HAP-1 (cell line): ENCODE results near the gene SHH.
"Not testable (repeated sequence)": the region's sequence is repeated elsewhere in the genome, so short reads cannot be mapped to it uniquely, and the experiment has no call there.

Experiments used
- DNase-seq, 2 experiments: peaks; one replicate each; pipeline ENCODE4 v3.0.0-alpha.2; 2016 to 2020; ENCODE audit warnings: low spot score in 2 of 2
- H3K27me3 ChIP-seq: fragments of 250-450 bp; sonication (Bioruptor Pico); 2 replicates; pipeline ENCODE4 v1.5.1; 2020; ENCODE audit warnings: low read depth, mild to moderate bottlenecking, moderate library complexity
- H3K36me3 ChIP-seq: fragments of 250-450 bp; sonication (Bioruptor Pico); replicated peaks from 2 replicates; pipeline ENCODE4 v1.5.1; 2020; ENCODE audit warnings: mild to moderate bottlenecking
- H3K4me1 ChIP-seq: fragments of 250-450 bp; sonication (Bioruptor Pico); 2 replicates; pipeline ENCODE4 v1.5.1; 2020; ENCODE audit warnings: mild to moderate bottlenecking
- H3K4me3 ChIP-seq: fragments of 250-450 bp; sonication (Bioruptor Pico); 2 replicates; pipeline ENCODE4 v1.5.1; 2020; ENCODE audit warnings: mild to moderate bottlenecking, moderate library complexity
- H3K9me3 ChIP-seq: fragments of 250-450 bp; sonication (Bioruptor Pico); 2 replicates; pipeline ENCODE4 v1.5.1; 2020; ENCODE audit warnings: mild to moderate bottlenecking, moderate library complexity
- in situ Hi-C: fragments of 300-500 bp; cut with MboI; formaldehyde crosslinking; loops from 3 replicates; pipeline ENCODE4 v1.14.3; 2020; ENCODE audit warnings: low sequenced_read_pairs, inconsistent platforms, mixed read lengths

Gene SHH

DNA sequence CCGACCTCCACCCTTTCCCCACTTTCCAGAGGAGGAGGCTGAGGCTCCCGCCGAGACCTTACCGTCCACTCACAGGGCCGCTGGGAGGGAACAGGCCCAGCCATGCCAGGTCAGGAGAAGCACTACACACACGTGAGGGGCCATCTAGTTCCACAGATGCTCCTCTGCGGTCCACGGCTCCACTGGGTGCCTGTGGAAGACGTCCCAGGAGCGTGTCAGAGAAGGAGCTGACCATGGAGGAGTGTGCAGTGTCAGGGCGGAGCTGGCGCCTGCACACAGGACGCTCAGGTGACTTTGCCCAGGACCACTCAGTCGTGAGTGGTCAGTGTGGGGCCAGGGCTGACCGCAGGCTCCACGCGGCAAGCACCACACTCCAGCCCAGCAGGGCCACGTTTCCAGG lies 8.0 kb upstream of the SHH start:
- no peaks in the 10 kb centered on the region for H3K36me3 ChIP-seq
- H3K4me1 ChIP-seq: no peaks in the 10 kb centered on the region
- H3K4me3 ChIP-seq: no peak overlapping the region
- in situ Hi-C loops: loop anchor here (25.0 kb wide), 2 partner anchors 342 to 992 kb away; no protein-coding TSS in a partner anchor
- H3K27me3 ChIP-seq: no peaks in the 10 kb centered on the region
- DNase-seq: no peak
- no peaks in the 10 kb centered on the region for H3K9me3 ChIP-seq

DNA sequence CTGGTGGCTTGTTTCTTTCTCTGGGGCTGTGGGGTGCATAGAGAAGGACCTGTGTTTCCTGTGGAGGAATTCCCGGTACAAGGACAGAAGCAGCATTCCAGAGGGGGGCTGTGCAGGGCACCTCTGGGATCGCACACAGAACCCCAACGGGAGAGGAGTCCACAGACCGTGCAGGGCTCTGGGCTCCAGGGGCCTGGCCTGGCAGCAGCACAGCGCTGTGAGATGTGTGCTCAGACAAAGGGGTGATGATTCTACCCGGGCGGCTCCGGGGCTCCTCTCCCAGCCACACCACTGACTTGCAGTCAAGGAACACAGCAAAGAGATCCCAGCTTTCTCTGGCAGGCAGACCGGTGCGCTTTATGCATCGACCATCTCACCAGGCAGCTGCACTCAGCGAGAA lies 6.9 kb upstream of the SHH start:
- Histone ChIP-seq H3K4me1 (no peaks in the 10 kb centered on the region), H3K4me3 (no peak overlapping the region), H3K9me3 (no peaks in the 10 kb centered on the region), H3K36me3 (no peaks in the 10 kb centered on the region), H3K27me3 (no peaks in the 10 kb centered on the region)
- no peak for DNase-seq
- in situ Hi-C loops: loop anchor here (10.0 to 25.0 kb wide), 3 partner anchors 343 to 993 kb away; no protein-coding TSS in a partner anchor

DNA sequence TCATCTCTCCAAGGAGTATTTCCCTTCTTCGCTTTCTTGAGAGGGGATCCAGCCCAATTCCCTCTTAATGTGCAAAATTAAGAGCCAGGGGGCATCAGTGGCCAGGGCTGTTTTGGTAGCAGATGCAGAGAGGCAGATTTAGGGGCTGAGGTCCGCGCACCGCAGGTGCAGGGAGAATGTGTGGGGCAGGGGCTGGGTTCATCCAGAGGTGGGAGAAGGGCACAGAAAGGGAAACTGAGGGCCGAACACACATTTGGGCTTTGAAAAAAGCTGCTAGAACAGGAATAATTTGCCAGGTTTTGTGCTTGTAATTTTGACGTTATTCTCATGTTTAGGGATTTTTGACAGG lies 6.5 kb upstream of the SHH start:
- Histone ChIP-seq H3K4me1 (no peaks in the 10 kb centered on the region), H3K4me3 (no peak overlapping the region), H3K27me3 (peaks cover under 1% of the 10 kb centered on the region; the same call in 1 of the 2 replicates), H3K9me3 (no peaks in the 10 kb centered on the region), H3K36me3 (no peaks in the 10 kb centered on the region)
- DNase-seq: no peak
- in situ Hi-C loops: loop anchor here (10.0 to 25.0 kb wide), 3 partner anchors 344 to 994 kb away; no protein-coding TSS in a partner anchor

DNA sequence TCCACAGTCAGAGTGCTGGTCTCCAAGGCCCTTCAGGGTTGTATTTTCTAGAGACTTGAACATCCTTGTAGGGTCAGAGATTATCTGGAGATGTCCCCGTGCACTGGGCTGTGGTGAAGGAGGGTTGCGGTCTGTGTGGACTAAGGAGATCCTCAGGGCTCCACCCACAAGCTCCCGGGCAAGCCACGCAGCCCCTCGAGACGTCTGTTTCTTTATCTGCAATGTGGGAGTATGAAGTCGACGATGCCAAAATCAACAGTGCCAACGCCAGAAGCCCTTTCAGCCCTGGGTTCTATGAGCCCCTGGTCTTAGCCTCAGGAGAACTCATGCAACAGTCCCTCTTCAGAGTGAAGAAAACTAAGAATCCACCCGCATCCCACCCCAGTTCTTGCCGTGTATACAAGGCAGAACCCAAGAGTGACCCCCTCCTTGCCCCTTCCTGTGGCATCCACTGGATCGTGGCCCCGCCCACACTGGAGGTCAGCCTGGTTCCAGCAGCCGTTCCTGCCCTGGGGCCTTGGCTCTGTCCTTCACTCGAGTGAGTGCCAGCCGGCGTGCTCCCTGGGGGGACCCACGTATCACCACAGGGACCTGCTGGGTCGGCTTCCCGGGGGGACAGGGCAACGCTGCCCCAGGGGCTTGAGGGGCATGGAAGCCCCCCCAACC lies 6.0 kb upstream of the SHH start:
- no peak for DNase-seq
- H3K4me3 ChIP-seq: no peak overlapping the region
- H3K36me3 ChIP-seq: no peaks in the 10 kb centered on the region
- peaks cover 3% of the 10 kb centered on the region for H3K27me3 ChIP-seq
- no peaks in the 10 kb centered on the region for H3K4me1 ChIP-seq
- H3K9me3 ChIP-seq: no peaks in the 10 kb centered on the region
- in situ Hi-C loops: loop anchor here (10.0 to 25.0 kb wide), 3 partner anchors 344 to 994 kb away; no protein-coding TSS in a partner anchor

DNA sequence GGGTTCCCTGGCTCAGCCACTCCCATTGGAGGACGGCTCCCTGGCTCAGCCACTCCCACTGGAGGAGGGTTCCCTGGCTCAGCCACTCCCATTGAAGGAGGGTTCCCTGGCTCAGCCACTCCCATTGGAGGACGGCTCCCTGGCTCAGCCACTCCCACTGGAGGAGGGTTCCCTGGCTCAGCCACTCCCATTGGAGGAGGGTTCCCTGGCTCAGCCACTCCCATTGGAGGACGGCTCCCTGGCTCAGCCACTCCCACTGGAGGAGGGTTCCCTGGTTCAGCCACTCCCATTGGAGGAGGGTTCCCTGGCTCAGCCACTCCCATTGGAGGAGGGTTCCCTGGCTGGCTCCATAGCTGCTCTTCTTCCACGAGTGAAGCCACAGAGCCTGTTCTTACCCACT lies 5.3 kb upstream of the SHH start:
- not testable (repeated sequence) for H3K4me1 ChIP-seq, H3K9me3 ChIP-seq, H3K4me3 ChIP-seq, DNase-seq, H3K27me3 ChIP-seq, H3K36me3 ChIP-seq
- in situ Hi-C loops: loop anchor here (10.0 to 25.0 kb wide), 3 partner anchors 345 to 995 kb away; no protein-coding TSS in a partner anchor

DNA sequence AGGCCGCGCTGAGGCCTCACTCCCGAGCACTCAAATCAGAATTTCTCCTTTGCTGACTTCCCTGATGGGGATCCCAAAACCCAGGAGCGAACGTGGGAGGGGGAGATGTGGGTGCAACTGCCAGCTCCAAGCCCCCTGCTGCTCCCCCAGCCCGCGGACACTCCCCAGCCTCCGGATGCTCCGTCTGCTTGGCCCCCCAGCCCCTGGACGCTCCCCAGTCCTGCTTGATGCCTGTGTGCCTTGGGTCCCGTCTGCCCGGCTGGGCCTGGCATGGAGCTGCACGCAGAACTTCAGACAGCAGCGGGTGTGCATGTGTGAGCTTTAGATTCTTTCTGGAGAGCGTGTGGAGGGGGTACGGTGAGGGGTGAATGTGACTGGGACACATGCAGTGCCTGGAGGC lies 4.7 kb upstream of the SHH start:
- in situ Hi-C loops: loop anchor here (10.0 to 25.0 kb wide), 3 partner anchors 345 to 995 kb away; no protein-coding TSS in a partner anchor

DNA sequence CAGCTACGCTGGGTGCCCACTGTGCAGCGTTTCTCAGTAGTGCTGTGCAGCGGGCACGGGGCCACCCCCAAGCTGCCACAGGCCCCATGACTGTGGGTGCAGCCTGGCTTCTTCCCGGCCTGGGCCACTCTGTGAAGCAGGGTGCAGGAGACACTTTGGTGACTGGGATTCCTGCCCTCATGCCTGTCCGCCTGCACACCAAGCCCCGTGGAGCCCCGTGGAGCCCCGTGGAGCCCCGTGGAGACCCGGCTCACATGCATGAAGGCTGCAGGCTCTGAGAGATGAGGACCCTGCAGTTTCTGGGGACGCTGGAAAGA lies 3.9 kb upstream of the SHH start:
- Histone ChIP-seq H3K4me1 (no peaks in the 10 kb centered on the region), H3K27me3 (peaks cover 22% of the 10 kb centered on the region), H3K4me3 (no peak overlapping the region), H3K9me3 (no peaks in the 10 kb centered on the region), H3K36me3 (no peaks in the 10 kb centered on the region)
- in situ Hi-C loops: loop anchor here (10.0 to 25.0 kb wide), 3 partner anchors 346 to 996 kb away; no protein-coding TSS in a partner anchor
- DNase-seq: no peak

More for the DNA sequence above, 4.7 kb upstream of the SHH start:
- H3K4me1 ChIP-seq: no peaks in the 10 kb centered on the region
- H3K9me3 ChIP-seq: no peaks in the 10 kb centered on the region
- peaks cover 14% of the 10 kb centered on the region for H3K27me3 ChIP-seq
- no peak overlapping the region for H3K4me3 ChIP-seq
- no peaks in the 10 kb centered on the region for H3K36me3 ChIP-seq
- DNase-seq: no peak

DNA sequence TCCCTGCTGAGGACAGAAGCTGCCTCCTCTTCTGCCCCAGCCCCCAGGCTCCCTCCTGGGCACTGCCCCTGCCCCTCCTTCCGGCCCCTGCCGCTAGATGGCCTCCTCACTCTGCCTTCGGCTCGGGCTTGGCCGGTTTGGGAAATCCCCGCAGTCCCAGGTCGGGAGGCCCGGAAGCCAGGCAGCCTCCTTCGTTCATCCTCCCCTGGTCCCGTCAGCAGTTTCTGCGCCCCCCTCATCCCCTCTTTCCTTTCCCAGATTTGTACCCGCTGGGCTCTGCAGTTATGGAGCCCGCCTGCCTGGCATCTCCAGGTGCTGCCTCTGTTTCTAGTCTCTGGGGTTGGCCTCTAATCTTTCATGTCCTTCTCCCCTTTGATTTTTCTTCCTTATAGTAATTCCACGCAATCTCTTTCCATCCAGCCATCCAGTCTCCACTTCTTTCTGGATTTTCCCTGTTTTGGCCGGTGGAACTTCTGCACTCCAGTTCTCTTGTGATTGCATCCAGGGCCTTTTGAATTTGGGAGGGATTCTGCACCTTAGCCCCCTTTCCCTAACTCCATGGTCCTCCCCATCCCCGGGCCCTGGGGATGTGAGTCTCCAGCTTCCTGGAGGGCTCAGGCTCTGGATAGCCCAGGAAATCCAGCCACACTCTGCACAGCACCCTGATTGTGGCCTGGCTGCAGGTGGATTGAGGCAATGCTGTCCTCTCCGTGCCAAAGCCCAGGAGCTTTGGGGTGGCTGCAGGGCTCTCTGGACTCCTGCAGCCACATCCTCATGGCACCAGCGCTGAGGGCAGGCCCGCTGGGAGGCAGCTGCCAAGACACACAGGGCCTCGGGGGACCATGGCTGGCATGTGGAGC lies 3.3 kb upstream of the SHH start:
- DNase-seq: peak; percentile 25 to 83
- no peaks in the 10 kb centered on the region for H3K36me3 ChIP-seq
- in situ Hi-C loops: loop anchor here (10.0 to 25.0 kb wide), 3 partner anchors 347 to 997 kb away; no protein-coding TSS in a partner anchor
- H3K4me3 ChIP-seq: no peak overlapping the region
- H3K4me1 ChIP-seq: no peaks in the 10 kb centered on the region
- no peaks in the 10 kb centered on the region for H3K9me3 ChIP-seq
- peaks cover 27% of the 10 kb centered on the region for H3K27me3 ChIP-seq

DNA sequence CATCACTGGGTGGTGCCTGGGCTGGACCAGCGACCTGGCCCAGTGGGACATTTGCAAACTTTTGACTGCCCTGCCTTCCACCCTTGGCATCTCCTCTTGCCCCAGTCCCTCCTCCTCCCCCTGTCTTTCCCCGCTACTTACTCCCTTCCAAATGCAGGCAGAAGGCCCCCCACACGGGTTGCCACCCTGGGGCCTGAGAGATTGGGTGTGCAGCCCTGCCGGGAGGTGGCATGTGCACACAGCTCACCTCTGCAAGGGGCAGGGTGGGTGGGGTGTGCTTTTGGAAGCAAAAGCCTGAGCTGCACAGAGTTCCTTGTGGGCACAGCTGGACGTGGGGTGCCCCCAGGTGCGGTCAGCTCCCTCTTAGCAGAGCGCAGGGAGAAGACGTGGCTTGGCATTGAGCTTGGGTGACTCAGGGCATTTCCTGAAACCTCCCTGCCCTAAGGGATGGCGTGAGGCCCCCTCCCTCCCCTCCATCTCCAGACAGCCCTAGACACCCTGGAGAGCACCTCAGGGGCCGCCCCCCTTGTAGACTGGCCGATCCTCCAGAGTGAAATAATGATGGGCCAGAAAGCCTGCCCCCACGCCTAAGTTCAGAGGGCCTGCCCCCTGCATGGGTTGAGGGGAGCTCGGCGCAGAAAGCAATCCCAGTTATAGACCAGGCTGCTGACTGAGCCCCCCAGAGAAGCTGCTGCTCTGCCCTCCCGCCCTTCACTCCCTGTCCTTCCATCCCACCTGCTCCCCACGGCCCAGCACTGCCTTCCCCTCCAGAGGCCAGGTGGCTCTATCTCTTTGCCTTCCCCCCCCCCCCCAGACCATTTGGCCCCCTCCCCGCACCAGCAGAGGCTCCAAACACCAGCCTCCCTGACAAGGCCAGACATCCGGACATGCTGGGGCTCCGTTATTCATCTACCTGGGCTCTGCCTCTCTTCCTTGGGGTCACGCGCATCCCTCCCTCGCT lies 2.3 kb upstream of the SHH start:
- no peak for DNase-seq
- in situ Hi-C loops: loop anchor here (10.0 to 25.0 kb wide), 3 partner anchors 348 to 998 kb away; no protein-coding TSS in a partner anchor
- Histone ChIP-seq H3K9me3 (no peaks in the 10 kb centered on the region), H3K4me3 (no peak overlapping the region), H3K4me1 (no peaks in the 10 kb centered on the region), H3K27me3 (peaks cover 27% of the 10 kb centered on the region), H3K36me3 (no peaks in the 10 kb centered on the region)

DNA sequence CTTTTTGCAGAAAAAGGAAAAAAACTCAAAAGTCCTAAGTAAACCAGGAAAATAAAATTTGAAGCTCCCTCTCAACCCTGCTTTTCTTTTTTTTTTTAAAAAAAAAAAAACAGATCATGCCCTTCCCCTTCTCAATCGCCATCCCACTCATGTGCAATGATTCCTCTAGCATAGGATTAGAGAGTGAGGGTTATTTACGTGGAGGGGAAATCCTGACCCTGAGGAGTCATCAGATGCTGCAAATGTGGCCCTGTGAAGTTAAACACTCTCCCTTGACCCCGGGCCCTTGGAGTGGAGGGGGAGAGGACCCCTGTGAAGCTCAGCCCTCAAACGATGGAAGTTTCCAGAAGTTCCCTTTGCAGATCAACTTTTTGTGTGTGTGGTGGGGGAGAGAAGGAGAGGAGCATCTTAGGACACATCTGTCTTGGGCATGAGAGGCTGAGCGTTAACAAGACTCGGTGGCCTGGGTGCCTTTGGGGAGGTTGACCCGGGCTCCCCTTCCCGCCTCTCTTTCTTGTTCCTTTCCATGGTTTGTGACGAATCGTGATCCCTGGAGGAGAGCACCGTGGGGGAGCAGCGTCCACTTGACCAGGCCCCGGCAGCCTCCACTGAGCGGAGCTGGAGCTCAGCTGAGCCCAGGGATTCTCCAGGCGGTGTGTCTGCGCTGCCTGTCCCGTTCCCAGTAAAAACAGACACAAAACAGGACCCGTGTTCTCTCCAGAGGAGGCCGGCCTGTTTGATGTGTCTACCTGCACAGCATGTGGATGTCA lies 1.5 kb upstream of the SHH start:
- Histone ChIP-seq H3K9me3 (no peaks in the 10 kb centered on the region), H3K27me3 (peaks cover 27% of the 10 kb centered on the region), H3K36me3 (no peaks in the 10 kb centered on the region), H3K4me1 (no peaks in the 10 kb centered on the region), H3K4me3 (no peak overlapping the region)
- DNase-seq: no peak
- in situ Hi-C loops: loop anchor here (10.0 to 25.0 kb wide), 3 partner anchors 349 to 999 kb away; no protein-coding TSS in a partner anchor

DNA sequence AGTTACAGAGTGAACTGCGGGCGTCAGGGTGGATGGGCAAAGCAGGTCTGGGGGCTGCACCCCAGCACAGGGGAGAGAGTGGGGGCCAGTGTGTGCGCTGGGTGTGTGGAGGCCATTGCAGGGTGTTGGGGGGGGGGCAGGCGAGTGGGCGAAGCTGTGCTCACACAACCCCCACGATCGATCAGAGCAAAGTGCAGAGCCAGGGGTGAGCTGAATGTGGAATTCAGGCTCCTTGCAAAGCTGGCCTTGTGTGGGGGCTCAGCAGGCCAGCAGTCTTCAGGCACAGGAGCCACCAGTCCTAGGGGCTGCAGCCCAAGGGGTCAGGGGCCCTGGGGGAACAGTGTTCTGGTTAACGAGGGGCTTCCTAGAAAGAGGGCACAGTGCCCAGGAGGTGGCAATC lies 862 bp upstream of the SHH start:
- Histone ChIP-seq H3K27me3 (peaks cover 27% of the 10 kb centered on the region), H3K36me3 (no peaks in the 10 kb centered on the region), H3K9me3 (no peaks in the 10 kb centered on the region), H3K4me3 (no peak overlapping the region), H3K4me1 (no peaks in the 10 kb centered on the region)
- in situ Hi-C loops: loop anchor here (10.0 to 25.0 kb wide), 3 partner anchors 349 to 999 kb away; no protein-coding TSS in a partner anchor
- DNase-seq: no peak

DNA sequence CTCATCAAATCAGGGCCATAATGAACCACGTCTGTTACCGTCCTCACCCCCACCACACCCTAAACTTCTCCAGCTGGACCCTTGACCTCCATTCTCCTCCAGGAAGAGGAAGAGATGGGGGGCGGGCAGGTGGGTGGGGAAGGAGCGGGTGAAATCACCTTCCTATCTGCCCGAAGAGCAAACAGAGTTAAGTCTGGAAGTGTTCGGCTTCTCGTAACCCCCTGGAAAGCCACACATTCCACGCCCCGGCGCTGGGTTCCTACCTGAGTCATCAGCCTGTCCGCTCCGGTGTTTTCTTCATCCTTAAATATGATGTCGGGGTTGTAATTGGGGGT lies 736 bp downstream of the SHH start:
- in situ Hi-C loops: loop anchor here (10.0 to 25.0 kb wide), 3 partner anchors 351 to 1001 kb away; no protein-coding TSS in a partner anchor
- Histone ChIP-seq H3K4me3 (no peak overlapping the region), H3K36me3 (no peaks in the 10 kb centered on the region), H3K27me3 (peaks cover 27% of the 10 kb centered on the region), H3K4me1 (no peaks in the 10 kb centered on the region), H3K9me3 (no peaks in the 10 kb centered on the region)
- DNase-seq: no peak
